GM21723 (cell line): ENCODE measurements around the gene PLEKHA6.

ENCODE experiments used
- ATAC-seq: cut with Tn5 transposase; IDR thresholded peaks from one replicate; pipeline ENCODE4 v1.9.1; 2021; ENCODE audit warnings: mild to moderate bottlenecking, moderate library complexity; ENCODE audit not compliant: unreplicated experiment

The PLEKHA6 gene

DNA sequence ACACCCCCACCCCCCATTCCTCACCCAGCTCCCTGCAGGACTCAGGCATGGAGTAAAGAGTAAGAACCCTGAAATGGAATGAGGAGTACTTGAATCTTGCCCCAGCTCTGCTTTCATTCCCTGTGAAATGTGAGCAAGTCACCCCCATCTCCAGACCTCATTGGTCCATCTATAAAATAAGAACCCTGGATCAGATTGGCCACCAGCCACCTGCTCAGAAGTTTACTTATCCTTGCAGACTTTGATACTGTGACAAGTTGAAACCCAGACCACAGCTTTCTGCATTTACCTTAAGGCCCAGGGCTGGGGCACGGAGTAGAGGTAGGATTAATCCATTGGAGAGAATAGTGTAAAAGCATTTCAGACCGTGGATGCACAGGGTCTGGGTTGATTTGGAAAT, 165.6 kb downstream of the PLEKHA6 start:
- ATAC-seq: no peak

DNA sequence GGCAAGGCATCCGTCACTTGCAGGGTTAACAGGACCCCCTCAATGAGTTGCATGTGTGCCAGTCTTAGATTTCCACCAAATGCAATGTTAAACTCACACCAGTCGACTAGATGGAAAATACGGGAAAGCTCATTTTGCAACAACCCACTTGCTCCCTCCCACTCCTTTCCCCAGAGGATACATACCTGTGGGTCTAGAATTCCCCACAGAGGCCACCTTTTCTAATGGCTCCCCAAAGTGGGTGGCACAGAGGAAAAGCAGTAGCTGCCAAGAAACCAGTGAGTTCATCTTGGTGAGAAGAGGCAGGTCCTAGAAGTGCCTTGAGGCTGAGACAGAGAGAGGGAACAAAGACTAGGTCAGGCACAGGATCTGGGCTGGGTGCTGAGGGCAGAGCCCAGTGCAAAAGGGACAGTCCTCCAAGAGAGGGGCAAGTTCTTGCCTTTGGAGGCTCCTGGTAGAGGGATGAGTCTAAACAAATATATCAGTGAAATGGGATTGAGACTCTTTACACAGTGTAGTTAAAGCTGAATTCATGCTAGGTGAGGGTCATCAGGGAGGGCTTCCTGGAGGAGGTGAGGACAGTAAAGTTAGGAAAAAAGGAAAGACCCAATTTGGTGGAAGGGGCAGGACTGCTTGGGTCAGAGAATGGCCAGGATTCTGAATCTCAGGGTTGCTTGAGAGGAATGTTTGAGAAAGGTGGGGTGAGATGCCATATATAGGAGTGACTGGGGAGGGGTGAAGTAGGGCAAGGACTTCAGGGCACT, 167.0 kb downstream of the PLEKHA6 start:
- ATAC-seq: no peak

DNA sequence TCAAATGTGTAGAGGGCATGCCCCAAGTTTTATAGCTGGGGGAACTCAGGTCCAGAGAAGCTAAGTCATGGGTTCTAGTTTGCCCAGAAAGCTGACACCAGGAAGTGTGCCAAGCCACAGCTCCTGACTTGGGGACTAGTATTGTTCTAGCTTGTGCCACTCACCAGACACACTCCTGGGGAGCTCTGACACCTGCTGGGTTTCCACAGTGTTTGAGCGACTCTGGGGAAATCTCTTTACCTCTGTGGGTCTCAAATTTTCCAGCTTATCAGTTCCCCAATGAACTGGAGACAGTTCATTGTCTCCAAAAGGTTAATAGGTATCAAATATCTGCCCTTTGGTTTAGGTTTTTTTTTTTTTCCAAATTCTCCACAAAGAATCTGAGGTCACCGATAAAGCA, 167.7 kb downstream of the PLEKHA6 start:
- no peak for ATAC-seq

DNA sequence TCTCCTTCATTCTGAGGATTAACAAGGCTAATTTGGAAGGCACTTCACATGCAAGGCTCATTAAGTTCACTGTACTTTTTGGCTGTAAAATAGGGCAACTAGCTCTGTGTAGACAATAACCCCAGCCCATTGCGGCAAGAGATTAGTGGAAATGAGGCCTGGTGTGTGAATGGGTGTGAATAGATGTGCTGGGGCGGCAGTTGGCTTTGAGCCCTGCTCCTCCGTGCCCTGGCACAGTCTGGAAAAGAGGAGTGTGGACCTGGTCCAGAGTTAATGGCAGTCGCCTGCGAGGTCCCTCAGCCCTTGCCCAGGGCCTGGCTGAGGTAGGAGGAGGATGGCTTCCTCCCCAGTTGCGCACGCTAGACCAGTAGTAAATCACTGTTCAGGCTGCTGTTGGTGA, 168.3 kb downstream of the PLEKHA6 start:
- no peak for ATAC-seq

DNA sequence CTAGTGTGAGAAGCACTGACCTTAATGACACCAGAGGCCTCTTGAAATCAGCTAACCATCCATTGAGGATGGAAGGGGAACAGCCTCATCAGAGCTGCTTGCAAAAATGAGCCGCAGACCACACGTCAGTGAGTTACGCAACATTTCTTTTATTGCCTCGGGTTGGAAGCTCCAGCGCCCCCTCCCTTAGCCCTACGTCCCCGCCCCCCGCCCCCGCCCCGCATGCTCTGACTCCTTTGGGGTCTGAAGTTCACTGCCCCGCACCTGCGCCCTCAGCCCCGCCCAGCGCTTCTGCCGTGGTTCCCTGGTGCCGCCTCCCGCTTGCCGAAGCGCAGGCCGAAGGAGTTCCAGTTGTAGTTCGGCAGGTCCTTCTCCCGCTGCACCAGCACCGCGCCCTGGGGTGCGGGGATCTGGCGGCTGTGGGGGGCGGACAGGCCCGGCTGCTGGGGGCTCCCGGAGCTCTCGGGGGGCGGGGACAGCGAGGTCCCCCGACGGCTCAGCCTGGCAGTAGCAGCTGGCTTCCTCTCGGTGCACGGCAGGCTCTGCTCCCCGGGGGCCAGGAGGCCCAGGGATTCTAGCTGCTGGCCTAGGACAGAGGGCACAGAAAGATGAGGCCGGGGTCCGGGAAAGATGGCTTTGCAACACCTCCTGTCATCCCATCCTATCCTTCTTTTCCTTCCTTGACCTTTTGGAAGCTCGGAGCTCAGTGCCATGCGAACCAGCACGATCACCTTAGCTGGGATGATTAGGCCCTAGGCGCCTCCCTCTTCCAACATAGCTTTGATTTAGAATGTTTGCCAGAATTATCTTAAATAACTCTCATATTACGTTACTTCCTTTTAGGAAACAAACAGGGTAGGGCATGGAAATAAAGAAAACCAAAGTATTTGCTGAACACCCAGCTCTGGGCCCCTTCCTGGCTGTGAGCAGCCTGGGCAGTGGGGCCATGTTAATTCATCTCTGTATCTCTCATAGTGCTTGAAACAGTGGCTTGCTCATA, 169.2 kb downstream of the PLEKHA6 start:
- ATAC-seq: no peak

DNA sequence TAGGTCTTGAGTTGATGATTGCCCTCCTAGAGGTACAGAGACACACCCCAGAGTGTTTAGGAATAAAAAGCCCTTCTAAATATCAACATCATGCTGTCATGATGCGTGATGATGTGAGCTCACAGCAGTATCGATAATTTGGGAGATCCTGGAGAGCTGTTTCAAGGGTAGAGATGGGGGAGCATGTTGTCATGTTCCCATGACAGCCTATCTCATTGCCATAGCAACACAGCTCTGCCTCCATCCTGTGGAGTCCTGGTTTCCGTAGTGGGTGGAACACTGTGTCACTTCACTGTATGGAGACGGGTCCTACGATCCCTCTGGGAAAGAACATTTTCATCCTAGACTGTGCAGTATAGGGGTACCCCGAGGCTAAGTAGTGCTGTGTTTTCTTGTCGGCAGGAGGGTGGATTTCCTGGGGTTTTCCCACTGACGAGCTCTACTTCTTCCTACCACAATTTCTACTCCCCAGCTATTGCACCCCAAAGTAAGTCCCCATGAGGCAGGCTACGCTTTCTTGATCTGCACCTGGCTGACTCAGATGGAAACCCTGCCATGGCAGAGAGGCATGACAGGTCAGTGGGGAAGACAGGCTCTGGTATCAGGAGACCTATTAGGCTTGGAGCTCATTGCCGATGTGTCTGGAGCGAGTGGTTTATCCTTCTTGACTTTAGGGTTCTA, 170.6 kb downstream of the PLEKHA6 start:
- no peak for ATAC-seq

DNA sequence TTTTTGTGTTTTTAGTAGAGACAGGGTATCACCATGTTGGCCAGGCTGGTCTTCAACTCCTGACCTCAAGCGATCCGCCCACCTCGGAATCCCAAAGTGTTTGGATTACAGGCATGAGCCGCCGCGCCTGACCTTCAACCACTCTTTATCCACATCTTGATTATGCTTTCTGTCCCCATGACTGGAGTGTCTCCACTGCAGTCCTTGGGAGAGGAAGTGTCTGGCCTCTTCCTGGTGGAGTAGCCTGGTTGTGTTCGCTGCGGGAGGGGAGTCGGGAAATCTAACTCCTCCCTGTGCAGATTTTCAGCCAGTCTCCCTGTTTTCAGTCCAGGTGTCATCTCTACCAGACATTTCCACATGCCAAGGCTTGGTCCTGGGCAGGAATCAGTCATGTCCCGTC, 173.1 kb downstream of the PLEKHA6 start:
- ATAC-seq: no peak

DNA sequence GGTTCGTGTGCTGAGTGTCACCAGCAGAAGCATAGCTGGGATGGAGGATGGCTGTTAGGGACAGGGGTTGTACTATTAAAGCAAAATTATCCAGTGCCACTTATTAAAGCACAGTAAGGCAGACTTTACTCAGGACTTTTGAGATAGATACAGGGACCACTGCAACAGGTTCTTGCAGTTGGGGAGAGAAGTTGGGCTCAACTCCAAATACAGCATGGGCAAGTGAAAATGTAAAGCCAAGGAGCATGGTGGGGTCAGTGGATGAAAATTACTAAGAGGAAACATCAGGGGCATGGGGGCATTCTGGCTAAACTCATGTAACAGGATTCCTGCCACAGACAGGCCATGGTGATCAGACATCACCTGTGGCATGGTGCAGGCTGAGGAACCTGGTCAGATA, 178.6 kb downstream of the PLEKHA6 start:
- ATAC-seq: no peak

DNA sequence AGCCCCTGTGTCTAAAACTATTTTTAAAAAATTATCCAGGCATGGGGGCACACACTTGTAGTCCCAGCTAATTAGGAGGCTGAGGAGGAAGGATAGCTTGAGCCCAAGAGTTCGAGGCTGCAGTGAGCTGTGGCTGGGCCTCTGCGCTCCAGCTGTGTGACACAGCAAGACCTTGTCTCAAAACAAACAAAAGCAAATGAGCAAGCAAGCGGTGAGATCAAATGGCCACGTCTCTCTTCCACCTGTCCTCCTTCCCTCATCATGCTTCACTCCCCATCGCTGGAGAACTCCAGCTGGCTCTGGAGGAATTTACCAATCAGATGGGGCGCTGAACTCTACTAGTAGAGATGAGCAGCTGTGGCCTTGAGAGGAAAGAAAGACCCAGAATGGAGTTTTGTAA, 179.6 kb downstream of the PLEKHA6 start:
- no peak for ATAC-seq

DNA sequence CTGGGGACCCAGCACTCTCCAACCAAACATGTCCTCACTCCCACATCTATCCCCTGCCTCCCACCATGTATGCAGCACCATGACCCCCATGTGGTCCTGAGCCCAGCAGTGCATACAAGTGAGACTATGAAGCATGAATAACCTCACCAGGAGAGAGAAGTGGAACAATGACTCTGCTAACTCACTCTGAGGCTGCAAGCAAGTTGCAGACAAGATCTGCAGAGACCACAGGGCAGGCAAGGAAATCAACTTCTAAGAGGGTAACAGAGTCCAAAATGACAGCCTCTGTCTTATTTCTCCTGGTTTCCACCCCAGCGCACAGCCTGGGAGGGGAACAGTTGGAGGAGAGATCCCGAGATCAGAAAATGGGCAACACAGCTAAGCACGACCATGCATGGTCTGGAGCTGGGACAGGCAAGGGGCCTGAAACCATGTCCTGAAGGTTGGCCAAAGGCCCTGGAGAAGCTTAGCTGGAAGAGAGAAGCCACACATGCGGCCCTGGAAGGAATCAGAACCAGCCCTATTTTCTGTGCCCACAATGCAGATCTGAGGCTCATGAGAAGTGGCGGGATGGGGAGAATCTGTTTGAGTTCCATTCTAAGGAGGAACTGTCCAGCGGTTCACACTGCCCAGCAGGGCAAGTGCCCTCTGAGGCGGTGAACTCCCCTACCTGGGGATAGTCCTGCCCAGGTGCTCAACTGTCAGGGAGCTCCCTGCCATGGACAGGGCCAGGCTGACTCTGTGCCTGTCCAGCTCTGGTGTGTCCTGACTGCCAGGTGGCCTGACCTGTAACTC, 181.0 kb downstream of the PLEKHA6 start:
- ATAC-seq: no peak

DNA sequence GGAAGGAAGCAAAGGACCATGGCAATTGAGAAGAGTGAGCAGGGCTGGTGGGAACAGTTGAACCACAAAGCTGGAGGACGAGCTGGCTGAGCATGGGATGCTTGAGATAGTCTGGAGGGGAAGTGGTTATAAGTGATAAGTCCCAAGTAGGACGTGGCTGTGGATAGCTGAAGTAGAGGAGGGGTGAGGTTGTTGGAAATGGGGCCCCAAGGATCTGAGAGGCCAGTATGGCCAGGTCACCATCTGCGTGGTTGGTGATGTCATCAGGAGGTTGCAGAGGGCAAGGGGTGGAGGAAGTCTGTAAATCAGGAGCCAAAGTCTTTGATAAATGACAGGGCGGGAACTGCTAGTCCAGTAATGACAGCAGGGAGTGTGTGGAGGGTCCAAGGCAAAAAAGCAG, 182.6 kb downstream of the PLEKHA6 start:
- ATAC-seq: no peak

DNA sequence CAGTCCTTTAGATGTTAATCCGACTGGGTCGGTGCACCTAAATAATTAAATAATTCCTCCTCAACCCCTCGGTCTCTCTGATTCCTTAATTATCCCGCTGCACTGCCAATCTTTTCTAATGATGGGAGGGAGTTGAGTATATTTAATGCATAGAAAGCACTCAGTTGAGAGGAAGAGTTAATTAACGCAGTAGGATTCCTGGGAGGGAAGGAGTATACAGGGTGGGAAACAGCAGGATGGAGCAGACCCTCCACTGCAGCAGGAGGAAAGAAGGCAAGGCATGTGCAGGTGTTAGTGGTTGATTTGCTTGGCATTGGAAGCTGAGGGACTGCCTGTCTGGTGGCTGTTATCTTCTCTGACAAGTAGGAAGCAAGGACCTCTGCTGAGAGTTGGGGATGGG, 183.7 kb downstream of the PLEKHA6 start:
- ATAC-seq: no peak

DNA sequence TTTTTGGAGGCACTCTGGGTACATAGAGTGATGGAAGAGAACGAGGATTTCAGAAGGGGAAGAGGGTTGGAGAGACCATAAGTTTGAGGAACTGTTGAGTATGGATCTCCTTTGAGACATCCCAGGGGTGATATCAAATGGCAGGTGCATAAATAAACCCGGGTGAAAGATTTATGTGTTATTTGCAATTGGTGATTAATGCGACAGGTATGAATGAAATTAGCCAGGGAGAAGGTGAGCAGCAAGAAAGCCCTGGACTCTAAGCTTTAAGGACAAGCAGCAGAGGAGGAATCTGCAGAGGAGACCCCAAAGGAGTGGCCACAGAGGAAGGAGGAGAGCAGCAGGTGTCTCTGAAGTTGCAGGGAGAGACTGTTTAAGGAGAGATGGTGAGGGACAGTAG, 184.8 kb downstream of the PLEKHA6 start:
- ATAC-seq: no peak

DNA sequence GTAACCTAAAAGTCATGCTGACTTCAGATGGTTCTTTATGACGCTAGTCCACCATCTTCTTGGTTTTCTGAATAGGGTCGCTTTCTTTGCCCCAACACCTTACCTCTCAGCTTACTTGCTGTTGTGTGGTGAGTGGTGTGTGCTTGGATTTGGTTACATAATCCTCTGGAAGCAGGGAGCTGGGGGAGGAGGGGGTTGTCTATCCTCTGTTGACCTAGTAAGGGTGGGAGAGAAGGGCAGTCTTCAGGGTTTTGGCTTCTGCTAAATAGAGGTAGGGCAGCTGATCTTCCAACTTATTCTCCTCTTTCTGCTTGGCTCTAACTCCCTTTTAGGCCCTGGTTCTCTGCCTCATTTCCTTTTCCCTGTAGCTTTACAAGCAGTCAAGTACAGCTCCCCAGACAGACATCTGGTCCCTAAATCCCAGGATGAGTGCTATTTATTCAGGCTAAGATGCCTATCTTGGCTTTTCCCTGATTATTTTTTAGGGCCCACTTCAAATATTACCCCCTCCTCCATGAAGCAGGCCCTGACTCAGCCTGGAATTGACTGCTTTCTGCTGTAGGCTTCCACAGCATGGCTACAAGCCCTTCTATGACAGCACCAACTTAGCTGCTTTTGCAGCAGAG, 187.2 kb downstream of the PLEKHA6 start:
- ATAC-seq: no peak

DNA sequence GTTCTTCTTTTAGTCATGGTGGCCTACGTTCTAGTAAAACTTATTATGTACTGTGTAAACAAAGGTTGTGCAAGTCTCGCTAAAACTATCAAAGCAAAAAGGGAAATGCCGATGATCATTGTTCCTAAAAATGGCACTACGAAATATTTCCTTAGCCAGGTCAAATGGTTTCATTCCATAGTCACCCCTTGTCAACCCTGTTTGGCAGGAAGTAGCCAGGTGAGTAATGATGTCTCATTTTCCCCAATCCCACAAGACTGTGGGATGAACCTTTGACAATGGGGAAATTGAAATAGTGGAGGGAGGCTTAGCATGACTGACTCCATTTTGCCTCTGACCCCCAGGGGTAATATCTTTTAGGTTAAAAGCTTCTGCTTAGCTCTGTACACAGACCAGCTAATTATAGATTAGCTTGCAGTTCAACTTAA, 188.0 kb downstream of the PLEKHA6 start:
- ATAC-seq: no peak

DNA sequence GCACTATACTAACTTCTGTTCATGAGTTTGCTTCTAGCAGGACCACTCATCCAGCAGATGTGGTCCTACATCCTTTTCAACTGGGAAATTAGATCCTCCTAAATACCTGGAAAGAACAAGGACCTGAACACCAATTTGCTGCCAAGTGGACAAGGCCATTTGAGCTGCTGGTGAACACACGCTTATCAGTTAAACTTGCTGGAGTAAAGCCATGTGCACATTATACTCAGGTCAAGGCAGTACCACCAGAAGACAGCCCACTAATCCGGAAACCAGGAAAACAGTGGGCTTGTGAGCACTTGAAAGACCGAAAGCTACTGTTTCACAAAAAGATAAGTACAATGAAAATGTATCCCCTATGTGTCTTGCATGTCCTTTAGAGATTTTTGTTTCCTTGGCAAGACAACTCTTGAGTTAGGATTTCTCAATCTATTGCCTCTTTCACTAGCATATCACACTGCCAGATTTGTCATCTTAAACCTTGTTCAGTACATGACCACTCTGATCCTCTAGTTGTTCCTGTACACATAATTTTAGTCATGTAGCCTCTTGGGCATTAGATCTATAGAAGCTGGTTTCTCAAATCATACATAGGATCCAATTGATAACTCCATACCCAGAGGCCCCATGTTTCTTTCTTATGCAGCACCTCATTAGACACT, 189.1 kb downstream of the PLEKHA6 start:
- ATAC-seq: no peak

DNA sequence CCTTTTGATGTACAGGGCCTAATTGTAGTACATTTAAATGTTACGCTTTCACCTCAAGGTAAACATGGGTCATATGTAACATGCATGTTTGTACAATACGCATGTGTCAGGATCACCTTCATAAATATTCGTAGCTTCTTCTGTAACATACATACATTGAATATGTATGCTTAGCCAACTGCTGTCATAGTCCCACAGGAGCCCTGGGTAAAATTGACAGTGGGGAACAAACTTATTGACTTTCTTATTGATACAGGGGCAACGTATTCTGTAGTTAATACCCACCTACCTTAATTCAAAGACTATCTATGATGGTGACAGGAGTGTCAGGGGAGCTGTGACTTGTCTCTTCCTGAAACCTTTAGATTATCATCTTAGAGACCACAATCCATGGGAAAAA, 189.9 kb downstream of the PLEKHA6 start:
- no peak for ATAC-seq
